SU-DHL-6 (cell line): ENCODE measurements around the gene TBC1D1.

ENCODE experiments used
- H2AFZ ChIP-seq: fragments of 200-600 bp; sonication (generic); 2 replicates; pipeline ENCODE4 v1.6.1; 2014; ENCODE audit warnings: low read depth, mild to moderate bottlenecking, moderate library complexity, mixed read lengths, antibody characterized with exemption, low read length; ENCODE audit not compliant: severe bottlenecking
- H3F3A ChIP-seq: fragments of 200-600 bp; shearing (Covaris generic); 2 replicates; pipeline ENCODE4 v1.6.0; 2016; ENCODE audit warnings: antibody characterized with exemption, mild to moderate bottlenecking; ENCODE audit not compliant: insufficient read depth
- H3K27ac ChIP-seq: fragments of 200-600 bp; sonication (generic); 2 replicates; pipeline ENCODE4 v1.5.1; 2016; ENCODE audit warnings: low read depth, mild to moderate bottlenecking, low read length, moderate library complexity, mixed read lengths
- H3K27me3 ChIP-seq: fragments of 200-600 bp; sonication (generic), shearing (Covaris generic); 2 replicates; pipeline ENCODE4 v1.6.0; 2014; ENCODE audit warnings: mild to moderate bottlenecking, low read length
- H3K36me3 ChIP-seq: fragments of 200-600 bp; sonication (generic); 2 replicates; pipeline ENCODE4 v1.6.1; 2014; ENCODE audit warnings: mild to moderate bottlenecking, low read length, mixed read lengths
- H3K4me2 ChIP-seq: fragments of 300-600, 200-600 bp; shearing (Covaris generic), sonication (generic); 2 replicates; pipeline ENCODE4 v1.6.0; 2014; ENCODE audit warnings: low read length, low read depth, mild to moderate bottlenecking; ENCODE audit not compliant: poor library complexity, severe bottlenecking
- H3K4me3 ChIP-seq: fragments of 200-600 bp; sonication (generic); 2 replicates; pipeline ENCODE4 v1.5.1; 2014; ENCODE audit warnings: antibody characterized with exemption, low read length, mild to moderate bottlenecking, mixed read lengths; ENCODE audit not compliant: insufficient read depth, poor library complexity, severe bottlenecking
- H3K79me2 ChIP-seq: fragments of 200-600 bp; sonication (generic); 2 replicates; pipeline ENCODE4 v1.6.1; 2014; ENCODE audit warnings: mild to moderate bottlenecking, low read length, moderate library complexity; ENCODE audit not compliant: insufficient read depth
- H3K9ac ChIP-seq: fragments of 200-600 bp; sonication (generic); 2 replicates; pipeline ENCODE4 v1.7.0; 2014; ENCODE audit warnings: mild to moderate bottlenecking, low read length
- H3K9me2 ChIP-seq: fragments of 200-600 bp; sonication (generic); replicated peaks from 2 replicates; pipeline ENCODE4 v1.6.1; 2014; ENCODE audit warnings: low read length; ENCODE audit not compliant: insufficient read depth
- H3K9me3 ChIP-seq: fragments of 200-600 bp; sonication (generic); 2 replicates; pipeline ENCODE4 v1.6.1; 2014; ENCODE audit warnings: low read length, mixed read lengths; ENCODE audit not compliant: insufficient read depth
- H4K20me1 ChIP-seq: fragments of 200-600 bp; sonication (generic); 2 replicates; pipeline ENCODE4 v1.6.1; 2014; ENCODE audit warnings: low read depth, mild to moderate bottlenecking, antibody characterized with exemption, low read length, moderate library complexity, mixed read lengths
- EZH2phosphoT487 ChIP-seq: fragments of 200-600 bp; sonication (generic), shearing (Covaris generic); conservative IDR thresholded peaks from 2 replicates; pipeline ENCODE4 v1.6.1; 2018; ENCODE audit warnings: mild to moderate bottlenecking, antibody characterized with exemption, low read length, moderate library complexity, mixed read lengths
- TF ChIP-seq, protein P1 (sequence below): fragments of 200-600 bp; sonication (generic); IDR thresholded peaks from one replicate; pipeline ENCODE4 v1.5.1; 2017; ENCODE audit warnings: antibody characterized with exemption, mild to moderate bottlenecking, low read length, moderate library complexity; ENCODE audit not compliant: insufficient read depth, poor library complexity, severe bottlenecking

Gene TBC1D1, protein sequence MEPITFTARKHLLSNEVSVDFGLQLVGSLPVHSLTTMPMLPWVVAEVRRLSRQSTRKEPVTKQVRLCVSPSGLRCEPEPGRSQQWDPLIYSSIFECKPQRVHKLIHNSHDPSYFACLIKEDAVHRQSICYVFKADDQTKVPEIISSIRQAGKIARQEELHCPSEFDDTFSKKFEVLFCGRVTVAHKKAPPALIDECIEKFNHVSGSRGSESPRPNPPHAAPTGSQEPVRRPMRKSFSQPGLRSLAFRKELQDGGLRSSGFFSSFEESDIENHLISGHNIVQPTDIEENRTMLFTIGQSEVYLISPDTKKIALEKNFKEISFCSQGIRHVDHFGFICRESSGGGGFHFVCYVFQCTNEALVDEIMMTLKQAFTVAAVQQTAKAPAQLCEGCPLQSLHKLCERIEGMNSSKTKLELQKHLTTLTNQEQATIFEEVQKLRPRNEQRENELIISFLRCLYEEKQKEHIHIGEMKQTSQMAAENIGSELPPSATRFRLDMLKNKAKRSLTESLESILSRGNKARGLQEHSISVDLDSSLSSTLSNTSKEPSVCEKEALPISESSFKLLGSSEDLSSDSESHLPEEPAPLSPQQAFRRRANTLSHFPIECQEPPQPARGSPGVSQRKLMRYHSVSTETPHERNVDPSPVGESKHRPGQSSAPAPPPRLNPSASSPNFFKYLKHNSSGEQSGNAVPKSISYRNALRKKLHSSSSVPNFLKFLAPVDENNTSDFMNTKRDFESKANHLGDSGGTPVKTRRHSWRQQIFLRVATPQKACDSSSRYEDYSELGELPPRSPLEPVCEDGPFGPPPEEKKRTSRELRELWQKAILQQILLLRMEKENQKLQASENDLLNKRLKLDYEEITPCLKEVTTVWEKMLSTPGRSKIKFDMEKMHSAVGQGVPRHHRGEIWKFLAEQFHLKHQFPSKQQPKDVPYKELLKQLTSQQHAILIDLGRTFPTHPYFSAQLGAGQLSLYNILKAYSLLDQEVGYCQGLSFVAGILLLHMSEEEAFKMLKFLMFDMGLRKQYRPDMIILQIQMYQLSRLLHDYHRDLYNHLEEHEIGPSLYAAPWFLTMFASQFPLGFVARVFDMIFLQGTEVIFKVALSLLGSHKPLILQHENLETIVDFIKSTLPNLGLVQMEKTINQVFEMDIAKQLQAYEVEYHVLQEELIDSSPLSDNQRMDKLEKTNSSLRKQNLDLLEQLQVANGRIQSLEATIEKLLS (N-terminal part only)

DNA sequence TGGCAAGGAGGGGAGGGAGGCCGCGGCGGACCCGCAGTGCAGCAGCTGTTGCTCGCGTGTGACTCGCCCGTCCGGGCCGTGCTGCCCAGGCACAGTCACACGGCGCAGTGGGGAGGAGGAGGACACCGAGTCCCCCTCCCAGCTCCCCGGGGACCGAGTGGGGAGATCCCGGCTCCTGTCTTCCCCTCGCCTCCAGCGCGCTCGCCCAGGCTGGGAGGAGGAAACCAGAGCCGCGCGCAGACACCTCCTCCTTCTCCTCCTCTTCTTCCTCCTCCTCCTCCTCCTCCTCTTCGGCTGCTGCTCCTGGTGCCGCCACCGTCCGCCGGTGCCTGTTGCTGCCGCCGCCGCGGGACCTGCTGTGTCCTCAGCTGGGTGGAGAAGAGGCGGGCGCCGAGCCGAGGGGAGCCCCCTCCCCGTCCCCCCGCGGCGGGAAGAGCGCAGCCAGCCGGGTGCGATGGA lies at the start of gene TBC1D1:
Gene TBC1D1 (plus strand): TSS at position 284 of the 459 bp plus-strand sequence. CDS start 11,012 bp downstream, outside the sequence.
- TF ChIP-seq, protein P1, sequence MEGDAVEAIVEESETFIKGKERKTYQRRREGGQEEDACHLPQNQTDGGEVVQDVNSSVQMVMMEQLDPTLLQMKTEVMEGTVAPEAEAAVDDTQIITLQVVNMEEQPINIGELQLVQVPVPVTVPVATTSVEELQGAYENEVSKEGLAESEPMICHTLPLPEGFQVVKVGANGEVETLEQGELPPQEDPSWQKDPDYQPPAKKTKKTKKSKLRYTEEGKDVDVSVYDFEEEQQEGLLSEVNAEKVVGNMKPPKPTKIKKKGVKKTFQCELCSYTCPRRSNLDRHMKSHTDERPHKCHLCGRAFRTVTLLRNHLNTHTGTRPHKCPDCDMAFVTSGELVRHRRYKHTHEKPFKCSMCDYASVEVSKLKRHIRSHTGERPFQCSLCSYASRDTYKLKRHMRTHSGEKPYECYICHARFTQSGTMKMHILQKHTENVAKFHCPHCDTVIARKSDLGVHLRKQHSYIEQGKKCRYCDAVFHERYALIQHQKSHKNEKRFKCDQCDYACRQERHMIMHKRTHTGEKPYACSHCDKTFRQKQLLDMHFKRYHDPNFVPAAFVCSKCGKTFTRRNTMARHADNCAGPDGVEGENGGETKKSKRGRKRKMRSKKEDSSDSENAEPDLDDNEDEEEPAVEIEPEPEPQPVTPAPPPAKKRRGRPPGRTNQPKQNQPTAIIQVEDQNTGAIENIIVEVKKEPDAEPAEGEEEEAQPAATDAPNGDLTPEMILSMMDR: no peak
- TF ChIP-seq EZH2phosphoT487: no peak
- no peaks in the 10 kb centered on the region for H3K27me3 ChIP-seq
- no peaks in the 10 kb centered on the region for H3K9me2 ChIP-seq
- H3F3A ChIP-seq: peaks cover 14% of the 10 kb centered on the region
- H3K27ac ChIP-seq: peak within 1 kb of the TSS; percentile 57
- peak within 1 kb of the TSS; percentile 72 for H3K9ac ChIP-seq
- H3K4me2 ChIP-seq: peak within 1 kb of the TSS; percentile 87
- no peaks in the 10 kb centered on the region for H3K36me3 ChIP-seq
- H2AFZ ChIP-seq: peak within 1 kb of the TSS; percentile 91
- no peaks in the 10 kb centered on the region for H4K20me1 ChIP-seq
- peak within 1 kb of the TSS; percentile 61 for H3K4me3 ChIP-seq
- H3K79me2 ChIP-seq: no peaks in the 10 kb centered on the region
- H3K9me3 ChIP-seq: no peaks in the 10 kb centered on the region

DNA sequence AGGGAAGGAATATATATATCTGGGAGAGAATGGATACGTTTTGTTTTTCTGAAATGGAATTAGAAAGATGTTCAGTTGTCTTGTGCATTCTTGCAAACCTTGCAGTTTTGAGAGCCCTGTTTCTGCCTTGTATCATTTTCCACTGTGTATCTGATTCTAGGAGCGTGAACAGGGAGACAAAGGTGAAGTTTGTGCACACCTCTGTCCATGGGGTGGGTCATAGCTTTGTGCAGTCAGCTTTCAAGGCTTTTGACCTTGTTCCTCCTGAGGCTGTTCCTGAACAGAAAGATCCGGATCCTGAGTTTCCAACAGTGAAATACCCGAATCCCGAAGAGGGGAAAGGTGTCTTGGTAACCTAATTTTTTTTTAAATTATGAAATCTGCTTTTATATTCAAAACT lies 46.7 kb upstream of the TBC1D1 start:
- Histone ChIP-seq H3K9ac (no peak overlapping the region), H4K20me1 (no peaks in the 10 kb centered on the region), H3K36me3 (peaks cover 21% of the 10 kb centered on the region; the same call in 1 of the 2 replicates), H3K79me2 (no peaks in the 10 kb centered on the region), H2AFZ (no peak overlapping the region), H3K9me3 (no peaks in the 10 kb centered on the region), H3K9me2 (no peaks in the 10 kb centered on the region), H3K27ac (no peak overlapping the region), H3K4me3 (no peak overlapping the region), H3K27me3 (no peaks in the 10 kb centered on the region), H3F3A (no peaks in the 10 kb centered on the region), H3K4me2 (no peak overlapping the region)
- TF ChIP-seq EZH2phosphoT487: no peak
- TF ChIP-seq, protein P1: no peak

DNA sequence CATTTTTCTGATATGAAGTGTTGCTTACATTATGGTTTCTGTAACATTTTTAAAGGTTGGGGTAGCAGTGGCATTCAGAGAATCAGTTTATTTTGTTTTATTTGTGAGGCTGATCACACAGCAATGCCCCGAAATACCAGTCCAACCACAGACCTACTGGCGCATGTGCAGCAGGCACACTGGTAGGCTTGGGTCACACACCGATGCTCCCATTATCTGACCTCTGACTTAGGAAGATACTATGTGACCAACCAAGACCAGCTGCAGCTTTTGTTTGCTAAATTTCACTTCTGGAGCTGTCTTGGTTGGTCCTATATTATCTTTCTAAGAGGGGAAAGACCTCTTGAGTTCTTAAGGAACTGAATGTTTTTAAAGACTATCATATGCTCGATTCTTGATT lies 45.7 kb upstream of the TBC1D1 start:
- Histone ChIP-seq H3F3A (no peaks in the 10 kb centered on the region), H4K20me1 (no peaks in the 10 kb centered on the region), H3K36me3 (peaks cover 21% of the 10 kb centered on the region; the same call in 1 of the 2 replicates), H3K9me2 (no peaks in the 10 kb centered on the region), H2AFZ (no peak overlapping the region), H3K4me2 (no peak overlapping the region), H3K9ac (no peak overlapping the region), H3K4me3 (no peak overlapping the region), H3K9me3 (no peaks in the 10 kb centered on the region), H3K27me3 (no peaks in the 10 kb centered on the region), H3K79me2 (no peaks in the 10 kb centered on the region), H3K27ac (no peak overlapping the region)
- TF ChIP-seq, protein P1: no peak
- no peak for TF ChIP-seq EZH2phosphoT487
